ENCODE results near the gene PCNP.

- TF ChIP-seq CTCF (IDR thresholded peaks at IDR 0.05): no peak
- TF ChIP-seq POLR2A (IDR thresholded peaks at IDR 0.05): no peak
Observed at GRCh38 chr3:101619734-101620133, 45.8 kb downstream of the PCNP start.
